H9 (cell line): ENCODE results near the gene PBX1. TPM values are rescaled to one million over a fixed set of nuclear protein-coding genes. Genes with fewer than 3 reads are reported as not detected.
A peak's percentile ranks its signal among the peaks of the same experiment; 100 is the strongest.

Experiments
- DNase-seq: peaks from one replicate; pipeline ENCODE4 v3.0.0-alpha.2; 2017
- H2AFZ ChIP-seq: one replicate; pipeline ENCODE4 v1.6.1; 2013; ENCODE audit warnings: mild to moderate bottlenecking, low read length, control low read depth, moderate library complexity
- H2AK5ac ChIP-seq: 2 replicates; pipeline ENCODE4 v1.6.1; 2013; ENCODE audit warnings: low read length, control low read depth, mixed read lengths; ENCODE audit not compliant: insufficient read length
- H2BK120ac ChIP-seq: one replicate; pipeline ENCODE4 v1.6.1; 2013; ENCODE audit warnings: low read depth, mild to moderate bottlenecking, low read length, control low read depth, inconsistent platforms; ENCODE audit not compliant: poor library complexity, severe bottlenecking
- H2BK12ac ChIP-seq: 2 replicates; pipeline ENCODE4 v1.6.1; 2013; ENCODE audit warnings: low read length, control low read depth, mixed read lengths, low read depth; ENCODE audit not compliant: insufficient read length
- H2BK15ac ChIP-seq: 2 replicates; pipeline ENCODE4 v1.6.1; 2013; ENCODE audit warnings: low read depth, low read length, control low read depth
- H2BK20ac ChIP-seq: one replicate; pipeline ENCODE4 v1.6.1; 2013; ENCODE audit warnings: low read depth, mild to moderate bottlenecking, low read length, control low read depth, inconsistent platforms; ENCODE audit not compliant: poor library complexity, severe bottlenecking
- H2BK5ac ChIP-seq: 2 replicates; pipeline ENCODE4 v1.6.1; 2013; ENCODE audit warnings: low read length, control low read depth, mixed read lengths; ENCODE audit not compliant: insufficient read length
- H3K14ac ChIP-seq: 2 replicates; pipeline ENCODE4 v1.6.1; 2013; ENCODE audit warnings: low read length, control low read depth; ENCODE audit not compliant: insufficient read depth
- H3K18ac ChIP-seq: 2 replicates; pipeline ENCODE4 v1.6.1; 2013; ENCODE audit warnings: low read depth, mild to moderate bottlenecking, mixed read lengths, low read length, control low read depth; ENCODE audit not compliant: insufficient read length
- H3K23ac ChIP-seq: 2 replicates; pipeline ENCODE4 v1.6.1; 2013; ENCODE audit warnings: low read length, control low read depth, mixed read lengths, low read depth; ENCODE audit not compliant: insufficient read length
- H3K23me2 ChIP-seq: 2 replicates; pipeline ENCODE4 v1.6.1; 2013; ENCODE audit warnings: low read depth, mild to moderate bottlenecking, mixed read lengths, low read length, control low read depth; ENCODE audit not compliant: insufficient read length, poor library complexity, severe bottlenecking
- H3K27ac ChIP-seq: 2 replicates; pipeline ENCODE4 v1.5.1; 2013; ENCODE audit warnings: low read length, control low read depth, mixed read lengths, low read depth; ENCODE audit not compliant: insufficient read length
- H3K27me3 ChIP-seq: 2 replicates; pipeline ENCODE4 v1.6.1; 2013; ENCODE audit warnings: low read length, control low read depth, inconsistent platforms; ENCODE audit not compliant: insufficient read depth
- H3K4ac ChIP-seq: 2 replicates; pipeline ENCODE4 v1.6.1; 2013; ENCODE audit warnings: low read depth, mild to moderate bottlenecking, control low read depth, inconsistent platforms, low read length, moderate library complexity
- H3K4me1 ChIP-seq: 2 replicates; pipeline ENCODE4 v1.6.1; 2013; ENCODE audit warnings: low read length, control low read depth, inconsistent platforms; ENCODE audit not compliant: insufficient read depth
- H3K4me2 ChIP-seq: 2 replicates; pipeline ENCODE4 v1.6.1; 2013; ENCODE audit warnings: low read length, control low read depth, mixed read lengths; ENCODE audit not compliant: insufficient read length, insufficient read depth
- H3K56ac ChIP-seq: 2 replicates; pipeline ENCODE4 v1.6.1; 2013; ENCODE audit warnings: low read depth, mild to moderate bottlenecking, mixed read lengths, low read length, control low read depth; ENCODE audit not compliant: insufficient read length
- H3K79me1 ChIP-seq: 2 replicates; pipeline ENCODE4 v1.6.1; 2013; ENCODE audit warnings: low read depth, mild to moderate bottlenecking, moderate library complexity, low read length, control low read depth, inconsistent platforms; ENCODE audit not compliant: insufficient read depth, poor library complexity, severe bottlenecking
- H3K79me2 ChIP-seq: 2 replicates; pipeline ENCODE4 v1.6.1; 2013; ENCODE audit warnings: low read length, control low read depth, inconsistent platforms; ENCODE audit not compliant: insufficient read depth
- H3K9ac ChIP-seq: 2 replicates; pipeline ENCODE4 v1.6.1; 2013; ENCODE audit warnings: low read length, control low read depth, mixed read lengths; ENCODE audit not compliant: insufficient read length; ENCODE audit errors: extremely low read depth
- H3K9me3 ChIP-seq: one replicate; pipeline ENCODE4 v1.6.1; 2013; ENCODE audit warnings: low read depth, low read length, inconsistent platforms; ENCODE audit not compliant: control insufficient read depth
- H3T11ph ChIP-seq: one replicate; pipeline ENCODE4 v1.6.1; 2013; ENCODE audit warnings: mild to moderate bottlenecking, low read length, control low read depth, inconsistent platforms
- H4K20me1 ChIP-seq: one replicate; pipeline ENCODE4 v1.6.1; 2013; ENCODE audit not compliant: control insufficient read depth, insufficient read length, insufficient read depth
- H4K5ac ChIP-seq: 2 replicates; pipeline ENCODE4 v1.6.1; 2013; ENCODE audit warnings: low read depth, mild to moderate bottlenecking, mixed read lengths, low read length, control low read depth; ENCODE audit not compliant: insufficient read length
- H4K8ac ChIP-seq: replicated peaks from 2 replicates; pipeline ENCODE4 v1.6.1; 2013; ENCODE audit warnings: low read length, control low read depth, mixed read lengths, low read depth; ENCODE audit not compliant: insufficient read length
- H4K91ac ChIP-seq: 2 replicates; pipeline ENCODE4 v1.6.1; 2013; ENCODE audit warnings: low read depth, mild to moderate bottlenecking, moderate library complexity, mixed read lengths, low read length, control low read depth; ENCODE audit not compliant: insufficient read length
- H3K27ac Mint-ChIP-seq, 3 experiments: 2 replicates in 2 of 3; 3 replicates in 1 of 3; pipeline ENCODE4 v1.8.0; 2020 to 2021; ENCODE audit warnings: mixed read lengths in 3 of 3, mild to moderate bottlenecking in 1 of 3, moderate library complexity in 1 of 3
- H3K27me3 Mint-ChIP-seq: 2 replicates; pipeline ENCODE4 v1.8.0; 2021; ENCODE audit warnings: low read depth, mild to moderate bottlenecking, moderate library complexity, mixed read lengths
- H3K36me3 Mint-ChIP-seq, 3 experiments: 2 replicates in 2 of 3; 3 replicates in 1 of 3; pipeline ENCODE4 v1.8.0; 2020 to 2021; ENCODE audit warnings: low read depth in 3 of 3, mixed read lengths in 3 of 3; ENCODE audit not compliant: insufficient read depth in 1 of 3
- H3K4me1 Mint-ChIP-seq, 2 experiments: 2 replicates each; pipeline ENCODE4 v1.8.0; 2020; ENCODE audit warnings: mixed read lengths in 2 of 2
- H3K4me3 Mint-ChIP-seq, 2 experiments: 2 replicates in 1 of 2; 3 replicates in 1 of 2; pipeline ENCODE4 v1.8.0; 2020 to 2021; ENCODE audit warnings: mild to moderate bottlenecking in 2 of 2, mixed read lengths in 2 of 2, moderate library complexity in 1 of 2
- H3K9me3 Mint-ChIP-seq, 2 experiments: 2 replicates in 1 of 2; 3 replicates in 1 of 2; pipeline ENCODE4 v1.8.0; 2020; ENCODE audit warnings: mild to moderate bottlenecking in 2 of 2, mixed read lengths in 2 of 2, moderate library complexity in 1 of 2
- CTCF ChIP-seq: fragments of 200-600 bp; sonication (generic); conservative IDR thresholded peaks from 3 replicates; pipeline ENCODE4 v1.8.0; 2021; ENCODE audit warnings: antibody characterized with exemption, mild to moderate bottlenecking
- WGBS: extraction: QIAGEN DNeasy Blood & Tissue Kit; methylation state at CpG from one replicate; pipeline ENCODE4 v1.1.7; 2013; ENCODE audit warnings: missing lambda C conversion rate, low lambda C conversion rate, mixed read lengths; ENCODE audit not compliant: insufficient read length; ENCODE audit errors: extremely low coverage; 5-methylcytosine and 5-hydroxymethylcytosine counted together
- total RNA-seq: library from RNA; stranded (reverse); gene quantifications from 2 replicates; pipeline ENCODE4 v1.2.1, GENCODE V29; 2021

The PBX1 gene
- total RNA-seq, 1 experiment from 2014 or later, result 142 TPM

DNA sequence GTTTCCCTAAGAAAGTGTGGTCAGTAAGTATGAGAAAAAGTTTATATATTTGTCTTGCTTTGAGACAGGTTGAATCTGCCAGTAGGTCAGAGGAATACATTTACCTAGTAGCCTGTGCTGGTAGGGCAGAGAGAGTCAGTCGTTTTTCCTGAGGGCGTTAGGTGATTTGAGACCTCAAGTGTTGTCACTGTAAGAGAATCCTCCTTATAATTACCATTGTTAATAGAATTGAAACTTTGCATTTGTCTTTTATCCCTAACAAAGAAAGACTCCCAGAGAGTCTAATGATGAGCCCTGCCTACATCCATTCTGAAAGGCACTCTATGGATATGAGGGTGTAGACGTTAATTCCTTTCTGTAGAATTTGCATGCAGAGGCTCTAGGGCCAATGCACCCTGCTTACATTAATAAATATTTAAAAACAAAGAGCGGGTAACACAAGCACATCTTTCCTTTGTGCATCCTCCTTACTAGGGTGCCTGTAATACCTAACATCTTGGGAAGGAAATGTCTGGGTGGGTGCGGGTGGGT lies 16.4 kb downstream of the PBX1 start:
- Histone ChIP-seq H2AFZ (no peak overlapping the region), H3K4ac (no peak overlapping the region), H4K5ac (no peak overlapping the region), H2BK15ac (no peak overlapping the region), H3K79me2 (peaks cover 24% of the 10 kb centered on the region; the same call in 1 of the 2 replicates), H3K79me1 (peaks cover 3% of the 10 kb centered on the region), H2BK12ac (no peak overlapping the region), H4K20me1 (no peaks in the 10 kb centered on the region), H3K27me3 (no peaks in the 10 kb centered on the region), H2BK120ac (no peak overlapping the region), H3K27ac (no peak overlapping the region), H2BK20ac (no peak overlapping the region), H3K14ac (no peak overlapping the region), H3K9ac (no peak overlapping the region), H3K4me2 (peak overlapping the region; percentile 12), H4K8ac (no peak overlapping the region), H2BK5ac (no peak overlapping the region), H3K18ac (no peak overlapping the region), H2AK5ac (no peak overlapping the region), H4K91ac (no peak overlapping the region), H3T11ph (no peak overlapping the region), H3K56ac (no peak overlapping the region), H3K23me2 (no peaks in the 10 kb centered on the region), H3K23ac (no peak overlapping the region), H3K9me3 (no peaks in the 10 kb centered on the region), H3K4me1 (peaks cover 15% of the 10 kb centered on the region)
- no peak for DNase-seq
- H3K4me3 Mint-ChIP-seq, result peak overlapping the region; percentile 63 to 76
- WGBS, result no CpG with 5 or more reads among the region's 5 CpGs
- peaks cover 67 to 71% of the 10 kb centered on the region in 2 experiments for H3K4me1 Mint-ChIP-seq
- peaks cover 22 to 50% (median 38%) of the 10 kb centered on the region in 3 experiments for H3K36me3 Mint-ChIP-seq
- peak overlapping the region; percentile 94; a peak in 6 of 7 replicates for H3K27ac Mint-ChIP-seq
- peaks cover 8% of the 10 kb centered on the region in 2 experiments for H3K9me3 Mint-ChIP-seq
- TF ChIP-seq CTCF, result no peak
- no peaks in the 10 kb centered on the region for H3K27me3 Mint-ChIP-seq
